Stimulated activated CD4-positive, alpha-beta T cell treated with anti-CD3 and anti-CD28 coated beads, Interleukin-15, amount 100 ng/mL, for 48 hours (primary cell): Measurements from ENCODE around the gene GAB1.
A peak's percentile ranks its signal among the peaks of the same experiment; 100 is the strongest.

Experiments used
- DNase-seq, 2 donors: peaks; one replicate each; pipeline ENCODE4 v3.0.0-alpha.2; 2020; ENCODE audit warnings: low read depth in 2 of 2

The GAB1 gene

GRCh38 chr4:143358923-143359643 is 22.4 kb downstream of the GAB1 start:
- peak in 1 of 2 donors; percentile 8 for DNase-seq

GRCh38 chr4:143359644-143360193 is 23.0 kb downstream of the GAB1 start:
- no peak for DNase-seq

- DNase-seq, result no peak
These were observed 24.4 kb downstream of the GAB1 start for GRCh38 chr4:143360838-143361625.

GRCh38 chr4:143362349-143363046 is 25.8 kb downstream of the GAB1 start:
- DNase-seq, result no peak

- no peak for DNase-seq
These were observed 26.7 kb downstream of the GAB1 start for GRCh38 chr4:143363332-143363731.

GRCh38 chr4:143364063-143364462 is 27.4 kb downstream of the GAB1 start:
- no peak for DNase-seq

- DNase-seq, result no peak
These were observed 31.2 kb downstream of the GAB1 start for GRCh38 chr4:143367863-143368262.

- DNase-seq, result no peak
These were observed 32.9 kb downstream of the GAB1 start for GRCh38 chr4:143369552-143369951.

GRCh38 chr4:143372093-143372915 is 35.6 kb downstream of the GAB1 start:
- DNase-seq, result no peak

GRCh38 chr4:143374255-143374654 is 37.6 kb downstream of the GAB1 start:
- no peak for DNase-seq

- no peak for DNase-seq
These were observed 38.1 kb downstream of the GAB1 start for GRCh38 chr4:143374771-143375170.

GRCh38 chr4:143375326-143376073 is 38.8 kb downstream of the GAB1 start:
- no peak for DNase-seq

GRCh38 chr4:143377611-143378099 is 41.0 kb downstream of the GAB1 start:
- DNase-seq, result no peak

GRCh38 chr4:143380629-143381028 is 44.0 kb downstream of the GAB1 start:
- no peak for DNase-seq

- no peak for DNase-seq
These were observed 44.8 kb downstream of the GAB1 start for GRCh38 chr4:143381189-143382118.

GRCh38 chr4:143382596-143382995 is 45.9 kb downstream of the GAB1 start:
- DNase-seq, result no peak

- no peak for DNase-seq
These were observed 46.4 kb downstream of the GAB1 start for GRCh38 chr4:143383005-143383574.

GRCh38 chr4:143384381-143384994 is 47.8 kb downstream of the GAB1 start:
- DNase-seq, result no peak

GRCh38 chr4:143386812-143387211 is 50.1 kb downstream of the GAB1 start:
- no peak for DNase-seq
